ENCODE measurements around the gene PITPNM3. TPM values are rescaled to one million over a fixed set of nuclear protein-coding genes. Genes with fewer than 3 reads are reported as not detected.
A peak's percentile ranks its signal among the peaks of the same experiment; 100 is the strongest.

The PITPNM3 gene
- total and polyA plus RNA-seq, 2 experiments from 2014 or later = 0.77 to 6.5 TPM

- no peaks in the 10 kb centered on the region for H3K4me1 ChIP-seq (ENCODE audit: low read depth)
- H3K9me3 ChIP-seq (ENCODE audit: low read depth) = no peaks in the 10 kb centered on the region
These were observed 109.7 kb downstream of the PITPNM3 start for GRCh38 chr17:6446516-6447100.

GRCh38 chr17:6444571-6445335 is 111.6 kb downstream of the PITPNM3 start:
- peak overlapping the region; percentile 30 for H3K4me3 ChIP-seq
- H3K36me3 ChIP-seq = no peaks in the 10 kb centered on the region
- DNase-seq (ENCODE audit: low read depth in 1 of 2, low spot score in 1 of 2) = no peak
- no peak overlapping the region for H3K27ac ChIP-seq
- no peak for TF ChIP-seq CTCF (IDR thresholded peaks at IDR 0.05; ENCODE audit: low read depth, low read length)
- H3K27me3 ChIP-seq = no peaks in the 10 kb centered on the region
- no peaks in the 10 kb centered on the region for H3K9me3 ChIP-seq (ENCODE audit: low read depth)
- H3K4me1 ChIP-seq (ENCODE audit: low read depth) = no peaks in the 10 kb centered on the region

More at GRCh38 chr17:6446516-6447100, 109.7 kb downstream of the PITPNM3 start:
- Histone ChIP-seq H3K27ac (no peak overlapping the region), H3K36me3 (no peaks in the 10 kb centered on the region), H3K4me3 (no peak overlapping the region), H3K27me3 (no peaks in the 10 kb centered on the region)
- DNase-seq (ENCODE audit: low read depth in 1 of 2, low spot score in 1 of 2) = no peak
- no peak for TF ChIP-seq CTCF (IDR thresholded peaks at IDR 0.05; ENCODE audit: low read depth, low read length)

- peak; percentile 96 to 98 for DNase-seq (ENCODE audit: low read depth in 1 of 2, low spot score in 1 of 2)
- no peak for TF ChIP-seq CTCF (IDR thresholded peaks at IDR 0.05; ENCODE audit: low read depth, low read length)
- H3K27ac ChIP-seq = peak within 1 kb of the TSS; percentile 16
- no peaks in the 10 kb centered on the region for H3K4me1 ChIP-seq (ENCODE audit: low read depth)
- no peaks in the 10 kb centered on the region for H3K9me3 ChIP-seq (ENCODE audit: low read depth)
- H3K27me3 ChIP-seq = no peaks in the 10 kb centered on the region
- peak within 1 kb of the TSS; percentile 38 for H3K4me3 ChIP-seq
- H3K36me3 ChIP-seq = no peaks in the 10 kb centered on the region
These were observed 112.4 kb downstream of the PITPNM3 start, which contains the start of gene PIMREG for GRCh38 chr17:6443692-6444570. TSS of gene PIMREG (plus strand) at chr17:6444455. CDS start at chr17:6445111, 656 bp downstream.

GRCh38 chr17:6442775-6443174 is 113.6 kb downstream of the PITPNM3 start:
- Histone ChIP-seq H3K27me3 (no peaks in the 10 kb centered on the region), H3K9me3 (ENCODE audit: low read depth) (no peaks in the 10 kb centered on the region), H3K36me3 (no peaks in the 10 kb centered on the region), H3K4me3 (no peak overlapping the region), H3K4me1 (ENCODE audit: low read depth) (no peaks in the 10 kb centered on the region), H3K27ac (no peak overlapping the region)
- no peak for TF ChIP-seq CTCF (IDR thresholded peaks at IDR 0.05; ENCODE audit: low read depth, low read length)
- DNase-seq (ENCODE audit: low read depth in 1 of 2, low spot score in 1 of 2) = no peak

- H3K4me3 ChIP-seq = no peak overlapping the region
- no peak overlapping the region for H3K27ac ChIP-seq
- DNase-seq (ENCODE audit: low read depth in 1 of 2, low spot score in 1 of 2) = no peak
These were observed 116.4 kb downstream of the PITPNM3 start for GRCh38 chr17:6439951-6440350.

More at GRCh38 chr17:6439951-6440350, 116.4 kb downstream of the PITPNM3 start:
- H3K36me3 ChIP-seq = no peaks in the 10 kb centered on the region
- H3K9me3 ChIP-seq (ENCODE audit: low read depth) = no peaks in the 10 kb centered on the region
- no peaks in the 10 kb centered on the region for H3K4me1 ChIP-seq (ENCODE audit: low read depth)
- TF ChIP-seq CTCF (IDR thresholded peaks at IDR 0.05; ENCODE audit: low read depth, low read length) = no peak
- peaks cover 9% of the 10 kb centered on the region for H3K27me3 ChIP-seq

All from cardiac muscle cell (in vitro differentiated cells and primary cell).